Inferior parietal cortex (tissue), 1 donor: ENCODE measurements around the gene ZSWIM6.

Source experiments
- DNase-seq: peaks from one replicate; pipeline ENCODE4 v3.0.0-alpha.2; 2016; ENCODE audit errors: extremely low spot score

ZSWIM6 gene

DNA sequence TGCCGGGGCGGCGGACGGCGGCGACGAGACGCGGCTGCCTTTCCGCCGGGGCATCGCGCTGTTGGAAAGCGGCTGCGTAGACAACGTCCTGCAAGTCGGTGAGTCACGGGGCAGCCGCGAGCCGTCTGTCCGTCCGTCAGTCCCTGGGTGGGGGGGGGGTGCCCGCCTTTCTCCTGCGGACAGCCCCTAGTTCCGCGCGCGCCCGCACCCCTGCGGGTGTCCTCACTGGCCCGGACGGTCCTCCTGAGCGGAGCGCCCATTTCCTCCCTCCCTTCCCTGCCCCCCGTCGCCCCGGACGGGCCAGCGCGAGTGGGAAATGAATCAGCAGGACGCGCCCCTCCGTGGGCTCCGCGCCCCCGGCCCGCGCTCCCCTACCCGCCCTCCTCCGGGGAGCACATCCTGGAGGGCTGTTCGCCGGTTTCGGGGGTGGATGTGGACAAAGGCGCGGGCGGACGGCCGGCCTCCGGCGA lies 828 bp downstream of the ZSWIM6 start:
- DNase-seq, result no peak

DNA sequence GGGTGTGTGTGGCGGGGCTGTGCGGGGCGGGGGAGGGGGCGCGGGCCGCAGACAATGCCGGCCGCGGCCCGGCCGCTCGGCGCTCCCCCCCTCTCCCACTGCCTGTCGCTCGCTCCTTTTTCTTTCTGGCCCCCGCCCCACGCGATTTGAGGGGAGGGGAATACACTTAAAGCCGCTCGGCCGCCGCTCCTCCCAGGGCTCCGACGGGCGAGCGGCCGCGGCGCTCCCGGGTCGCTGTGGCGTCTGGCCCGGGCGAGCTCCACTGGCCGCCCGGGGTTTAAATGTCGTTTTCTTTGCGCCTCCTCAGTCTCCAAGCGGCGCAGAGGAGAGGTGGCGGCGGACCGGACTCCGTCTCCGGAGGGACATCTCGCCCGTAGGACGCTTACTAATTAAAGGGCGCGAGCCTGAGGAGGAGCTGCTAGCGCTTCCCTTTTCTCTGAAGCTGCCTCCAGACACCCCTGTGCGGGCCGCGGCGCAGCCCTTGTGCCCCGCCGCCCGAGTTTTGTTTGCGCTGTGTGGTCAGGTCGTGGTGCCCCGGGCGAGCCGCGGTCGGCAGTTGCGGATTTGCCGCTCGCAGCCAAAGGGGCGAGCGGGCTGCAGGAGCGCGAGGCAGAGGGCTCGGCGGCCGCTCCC lies 1.4 kb downstream of the ZSWIM6 start:
- DNase-seq, result peak; percentile 44

DNA sequence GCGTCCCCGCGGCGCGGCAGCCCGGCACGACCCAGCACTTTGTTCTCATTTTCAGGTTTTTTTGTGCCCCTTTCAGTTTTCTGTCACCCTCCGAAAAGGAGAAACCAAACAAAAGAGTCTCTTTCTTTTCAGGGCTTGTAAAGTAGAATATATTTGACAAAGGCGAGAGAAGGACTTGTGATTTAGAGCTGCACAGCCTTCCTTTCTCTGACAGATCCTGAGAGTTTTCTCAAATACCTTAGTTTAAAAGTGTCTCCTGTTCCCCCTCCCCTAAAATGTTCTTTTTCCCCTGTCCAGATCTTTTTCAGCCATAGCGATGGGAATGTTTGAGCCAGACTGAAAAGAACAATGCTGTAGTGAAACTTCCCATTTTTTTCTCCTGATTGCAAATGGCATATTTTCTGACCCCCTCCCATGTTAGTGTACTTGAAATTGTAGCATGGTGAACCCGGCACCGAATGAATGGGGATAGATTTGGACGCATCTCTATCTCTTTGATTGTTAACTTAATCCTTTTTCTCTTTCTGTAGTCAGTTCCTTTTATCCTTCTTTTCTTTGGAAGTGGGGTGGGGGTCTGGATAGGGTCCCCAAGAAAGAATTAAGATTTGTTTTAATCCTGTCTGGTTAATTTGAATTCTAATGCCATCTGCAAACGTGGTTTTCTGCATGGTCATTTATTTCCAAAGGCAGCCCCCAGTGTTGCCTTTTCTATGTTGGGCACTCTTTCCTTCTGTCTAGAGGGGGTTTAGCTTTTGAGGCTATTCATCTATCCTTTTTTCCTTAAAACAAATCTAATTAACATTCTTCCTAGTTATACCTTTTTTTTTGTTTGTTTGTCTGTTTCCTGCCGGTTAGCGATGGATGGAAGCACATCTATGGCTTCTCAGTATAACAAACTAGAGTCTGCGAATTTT lies 2.2 kb downstream of the ZSWIM6 start:
- DNase-seq, result peak; percentile 29

DNA sequence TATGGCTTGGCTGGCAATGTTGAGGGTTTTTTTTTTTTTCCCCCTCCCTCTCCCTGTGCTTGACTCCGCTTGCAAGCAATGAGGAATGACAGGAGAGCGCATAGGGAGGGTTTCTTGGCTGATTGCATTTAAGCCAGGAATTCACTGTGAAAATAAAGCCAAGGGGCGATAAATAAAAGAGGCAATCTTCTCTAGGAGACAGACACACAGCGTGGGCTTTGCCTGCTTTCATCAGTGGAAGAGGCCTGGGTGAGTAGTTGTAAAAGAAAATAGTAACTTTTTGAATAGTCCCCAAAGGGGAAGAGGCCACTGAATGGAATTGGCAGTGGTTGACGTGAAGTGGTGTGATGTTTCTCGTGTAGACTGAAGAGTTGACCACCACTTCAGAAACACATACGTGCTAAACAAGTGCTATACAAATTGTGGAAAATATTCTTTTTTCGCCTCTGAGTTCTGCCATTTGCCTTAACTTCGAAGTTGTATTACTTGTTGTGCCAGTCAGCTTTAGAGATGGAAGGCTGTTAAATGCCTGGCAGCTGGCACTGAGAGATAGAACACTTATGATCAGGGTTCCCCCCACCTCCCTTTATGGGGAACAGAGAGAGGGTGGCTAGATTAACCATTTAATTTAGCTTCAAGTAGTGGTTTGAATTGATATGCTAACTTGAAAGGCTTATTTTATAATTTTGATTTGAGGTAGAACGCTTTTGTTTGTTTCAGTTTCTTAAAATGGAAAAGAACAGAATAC lies 3.0 kb downstream of the ZSWIM6 start:
- DNase-seq, result peak; percentile 17

GRCh38 chr5:61339764-61340163 lies 7.7 kb downstream of the ZSWIM6 start:
- no peak for DNase-seq

GRCh38 chr5:61340775-61341361 lies 8.8 kb downstream of the ZSWIM6 start:
- no peak for DNase-seq

- no peak for DNase-seq
These were observed 10.0 kb downstream of the ZSWIM6 start for GRCh38 chr5:61342071-61342501.

DNA sequence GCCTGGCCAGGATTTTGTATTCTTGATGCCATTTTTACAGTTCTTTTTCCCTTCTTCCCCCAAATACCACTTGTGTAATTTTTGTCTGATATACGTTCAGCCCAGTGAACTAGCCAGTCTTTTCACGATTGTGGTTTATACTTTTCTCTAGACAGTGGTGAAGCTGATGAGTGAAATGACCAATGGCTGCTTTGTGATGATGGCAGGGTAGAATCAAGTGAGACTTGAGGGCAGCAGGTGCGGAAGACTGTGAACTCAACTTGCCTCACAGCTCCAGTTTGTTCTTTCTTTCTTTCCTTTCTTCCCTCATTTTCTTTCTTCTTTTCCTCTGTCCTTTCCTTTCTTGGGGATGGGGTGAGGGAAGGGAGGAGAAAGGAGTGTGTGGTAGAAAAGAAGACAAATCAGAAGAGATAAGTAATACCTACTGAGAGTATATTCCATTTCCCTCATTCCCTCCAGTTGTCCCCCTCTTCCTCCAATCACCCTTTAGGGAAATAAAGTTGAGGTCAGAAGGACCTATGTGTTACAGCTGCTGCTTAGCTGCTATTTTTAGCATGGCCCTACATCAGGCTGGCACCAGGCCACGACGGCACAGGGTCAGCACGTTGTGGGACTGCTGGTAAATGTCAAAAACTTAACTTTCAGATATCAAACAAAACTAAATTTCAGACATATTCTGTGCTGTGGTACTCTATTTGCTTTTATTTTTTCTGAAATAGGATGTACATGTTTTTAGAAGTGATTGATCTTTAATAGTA lies 12.3 kb downstream of the ZSWIM6 start:
- no peak for DNase-seq

- DNase-seq, result no peak
These were observed 14.5 kb downstream of the ZSWIM6 start for GRCh38 chr5:61346511-61346910.

- DNase-seq, result no peak
These were observed 15.0 kb downstream of the ZSWIM6 start for GRCh38 chr5:61347080-61347479.

DNA sequence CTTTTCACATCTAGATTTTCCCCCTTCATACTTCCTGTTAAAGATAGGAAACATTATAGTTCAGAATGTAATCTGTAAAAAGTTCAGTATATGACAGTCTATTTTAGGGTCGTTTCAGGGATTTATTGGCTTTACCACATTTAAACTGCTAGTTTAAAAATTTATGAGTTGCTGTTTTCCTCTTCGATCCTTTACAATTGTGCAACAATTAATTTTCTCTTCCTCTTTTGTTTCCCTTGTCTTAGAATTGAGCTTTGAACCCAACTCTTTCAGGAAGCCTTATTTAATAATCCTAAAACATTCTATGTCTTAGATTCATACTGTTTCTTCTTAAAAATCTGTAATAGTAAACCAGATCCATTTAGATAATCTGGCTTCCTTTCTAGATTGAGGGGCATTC lies 16.4 kb downstream of the ZSWIM6 start:
- no peak for DNase-seq

DNA sequence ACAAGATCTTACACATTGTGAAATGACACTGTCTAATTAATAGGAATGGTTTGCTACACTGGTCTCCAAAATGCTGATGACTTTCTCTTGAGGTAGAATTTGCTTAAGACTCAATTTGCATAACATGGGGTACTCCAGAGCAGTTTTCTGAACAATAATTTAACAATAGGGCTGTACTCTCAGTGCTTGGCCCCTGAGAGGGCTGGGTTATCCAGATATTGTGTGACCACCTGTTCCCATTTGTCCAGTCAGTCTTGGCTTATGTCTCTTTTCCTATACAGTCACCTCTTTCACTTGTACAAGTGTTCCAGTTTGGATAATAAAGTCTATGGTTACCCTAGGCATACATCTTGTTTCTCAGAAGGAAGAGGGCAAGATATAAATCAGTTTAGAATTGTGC lies 17.9 kb downstream of the ZSWIM6 start:
- DNase-seq, result no peak

GRCh38 chr5:61350535-61350934 lies 18.5 kb downstream of the ZSWIM6 start:
- no peak for DNase-seq

- DNase-seq, result no peak
These were observed 19.7 kb downstream of the ZSWIM6 start for GRCh38 chr5:61351733-61352132.

DNA sequence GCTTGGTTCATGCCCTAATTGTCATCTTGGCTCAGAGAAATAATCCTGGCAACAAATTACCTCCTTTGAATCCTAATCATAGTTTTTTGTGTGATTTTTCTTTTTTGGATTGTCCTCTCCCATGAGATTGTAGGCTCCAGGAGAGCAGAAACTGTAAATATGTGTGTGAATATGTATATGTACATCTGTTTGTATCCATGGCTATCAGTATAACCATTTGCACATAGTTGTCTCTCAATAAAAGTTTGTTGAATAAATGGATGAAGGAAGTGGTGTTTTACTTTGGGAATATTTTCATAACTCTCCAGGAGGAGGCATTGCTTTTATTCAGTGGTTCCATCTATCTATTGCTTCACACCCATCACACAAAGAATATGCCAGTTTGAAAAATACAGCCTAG lies 20.1 kb downstream of the ZSWIM6 start:
- DNase-seq, result no peak

GRCh38 chr5:61352612-61353156 lies 20.6 kb downstream of the ZSWIM6 start:
- DNase-seq, result no peak

- no peak for DNase-seq
These were observed 21.2 kb downstream of the ZSWIM6 start for GRCh38 chr5:61353293-61353692.

- DNase-seq, result no peak
These were observed 22.1 kb downstream of the ZSWIM6 start for GRCh38 chr5:61354199-61354598.

DNA sequence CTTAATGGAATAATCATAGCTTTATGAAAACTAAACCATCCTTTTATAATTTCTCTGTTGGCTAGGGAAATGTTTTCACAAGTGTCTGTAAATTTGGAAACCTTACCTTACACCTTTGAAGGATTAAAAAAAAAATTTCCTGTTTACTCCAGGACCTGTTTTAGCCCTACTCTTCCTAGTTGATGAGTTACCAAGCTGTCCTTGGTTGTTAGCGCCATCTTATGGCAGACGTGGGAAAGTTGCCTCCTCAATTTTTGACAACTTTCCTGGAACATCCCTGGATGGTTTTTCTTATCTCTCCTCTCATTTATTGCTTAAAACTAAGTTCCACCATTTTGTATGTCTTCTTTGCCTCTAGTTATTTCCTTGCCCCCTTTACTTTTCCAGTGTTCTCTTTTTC lies 25.7 kb downstream of the ZSWIM6 start:
- DNase-seq, result no peak

DNA sequence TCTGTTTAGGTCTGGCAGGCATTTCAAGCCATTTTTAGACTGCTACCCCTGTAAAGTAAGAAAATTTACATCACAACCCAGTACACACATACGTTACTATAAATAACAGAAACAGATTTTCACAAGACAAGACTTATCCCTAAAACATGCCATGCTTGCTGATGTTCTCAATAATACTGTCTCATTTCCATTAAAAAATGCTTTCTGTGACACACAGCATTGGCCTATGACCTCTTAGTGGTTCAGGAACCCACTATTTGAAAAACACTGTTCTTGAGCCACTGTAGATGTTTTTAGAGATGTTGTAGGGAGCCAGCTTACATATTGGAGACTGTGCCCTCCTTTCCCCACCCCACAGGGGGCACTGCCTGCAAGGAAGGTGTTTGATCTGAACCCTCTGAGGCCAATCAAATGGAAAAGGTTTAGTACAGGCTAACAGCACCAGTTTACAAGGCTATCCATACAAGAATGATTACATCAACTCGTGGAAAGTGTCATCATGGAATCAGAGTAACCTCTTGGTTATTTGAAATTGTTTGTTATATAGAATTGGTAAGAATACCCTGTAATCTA lies 30.8 kb downstream of the ZSWIM6 start:
- no peak for DNase-seq
